Measurements from ENCODE around the gene ATP8B1. TPM values are rescaled to one million over a fixed set of nuclear protein-coding genes. Genes with fewer than 3 reads are reported as not detected.
"Not testable (repeated sequence)": the region's sequence is repeated elsewhere in the genome, so short reads cannot be mapped to it uniquely, and the experiment has no call there.

The ATP8B1 gene
- 10 to 100 TPM; 17.4 to 26.2 (median 23.4) TPM for total RNA-seq

- Histone ChIP-seq H3K4me1 (peaks cover 3 to 69% (median 14%) of the 10 kb centered on the region in 3 donors), H3K36me3 (no peaks in the 10 kb centered on the region), H3K27me3 (no peaks in the 10 kb centered on the region), H3K9me3 (no peaks in the 10 kb centered on the region), H3K27ac (peak within 1 kb of the TSS; percentile 66 to 95 (median 94)), H3K4me3 (peak within 1 kb of the TSS; percentile 59 to 74)
- 9 to 14% methylated on average over 6 to 8 of the region's 77 CpGs for WGBS, 2 donors (ENCODE audit: low coverage in 1 of 2)
- ATAC-seq, result peak; percentile 82
- TF ChIP-seq POLR2A (IDR thresholded peaks at IDR 0.05) (peak in 1 of 2 donors; percentile 54), POLR2AphosphoS5 (IDR thresholded peaks at IDR 0.05) (peak; percentile 80), EP300 (IDR thresholded peaks at IDR 0.05) (no peak), CTCF (IDR thresholded peaks at IDR 0.05) (peak in 1 of 4 experiments; percentile 40)
Observed at GRCh38 chr18:57803103-57803969, at the start of gene ATP8B1. Gene ATP8B1, minus strand, starts transcription at chr18:57803315. Its CDS starts 71,508 bp downstream, at chr18:57731807.

- no peak for ATAC-seq
- Histone ChIP-seq H3K36me3 (no peaks in the 10 kb centered on the region), H3K9me3 (peaks cover 0 to 7% (median 0%) of the 10 kb centered on the region in 3 donors), H3K4me1 (no peaks in the 10 kb centered on the region), H3K27me3 (no peaks in the 10 kb centered on the region), H3K4me3 (no peak overlapping the region), H3K27ac (no peak overlapping the region)
- TF ChIP-seq POLR2A (IDR thresholded peaks at IDR 0.05) (no peak), POLR2AphosphoS5 (IDR thresholded peaks at IDR 0.05) (no peak), EP300 (IDR thresholded peaks at IDR 0.05) (no peak), CTCF (IDR thresholded peaks at IDR 0.05) (no peak)
- 52 to 72% methylated on average over 2 to 3 of the region's 3 CpGs for WGBS, 2 donors (ENCODE audit: low coverage in 1 of 2)
Observed at GRCh38 chr18:57850063-57850462, 46.9 kb upstream of the ATP8B1 start.

GRCh38 chr18:57848374-57848773, 45.3 kb upstream of the ATP8B1 start:
- 100% methylated on average over 1 of the region's 1 CpG; no CpG with 5 or more reads in 1 of the 2 donors for WGBS, 2 donors (ENCODE audit: low coverage in 1 of 2)
- ATAC-seq, H3K27ac ChIP-seq: not testable (repeated sequence)

GRCh38 chr18:57847431-57847830, 44.3 kb upstream of the ATP8B1 start:
- not testable (repeated sequence) for H3K4me1 ChIP-seq, ATAC-seq, H3K4me3 ChIP-seq, H3K9me3 ChIP-seq, H3K27ac ChIP-seq, H3K36me3 ChIP-seq, H3K27me3 ChIP-seq
- 89% methylated on average over 2 of the region's 2 CpGs; no CpG with 5 or more reads in 1 of the 2 donors for WGBS, 2 donors (ENCODE audit: low coverage in 1 of 2)

More at GRCh38 chr18:57848374-57848773, 45.3 kb upstream of the ATP8B1 start:
- H3K9me3 ChIP-seq, H3K4me3 ChIP-seq, H3K27me3 ChIP-seq, H3K36me3 ChIP-seq, H3K4me1 ChIP-seq: not testable (repeated sequence)

GRCh38 chr18:57846258-57846657, 43.1 kb upstream of the ATP8B1 start:
- TF ChIP-seq EP300 (IDR thresholded peaks at IDR 0.05), result no peak
- TF ChIP-seq POLR2A (IDR thresholded peaks at IDR 0.05), result no peak
- Histone ChIP-seq H3K36me3 (no peaks in the 10 kb centered on the region), H3K4me3 (no peak overlapping the region), H3K4me1 (no peaks in the 10 kb centered on the region), H3K27ac (no peak overlapping the region), H3K27me3 (no peaks in the 10 kb centered on the region), H3K9me3 (peaks cover 0 to 7% (median 0%) of the 10 kb centered on the region in 3 donors)
- 22% methylated on average over 1 of the region's 1 CpG; no CpG with 5 or more reads in 1 of the 2 donors for WGBS, 2 donors (ENCODE audit: low coverage in 1 of 2)
- ATAC-seq, result no peak

- Histone ChIP-seq H3K9me3 (peaks cover 0 to 7% (median 0%) of the 10 kb centered on the region in 3 donors), H3K36me3 (no peaks in the 10 kb centered on the region), H3K27ac (no peak overlapping the region), H3K4me3 (no peak overlapping the region), H3K4me1 (no peaks in the 10 kb centered on the region), H3K27me3 (no peaks in the 10 kb centered on the region)
- TF ChIP-seq CTCF (IDR thresholded peaks at IDR 0.05), result no peak
- no peak for TF ChIP-seq POLR2A (IDR thresholded peaks at IDR 0.05)
- 65 to 67% methylated on average over 3 of the region's 3 CpGs for WGBS, 2 donors (ENCODE audit: low coverage in 1 of 2)
- no peak for ATAC-seq
Observed at GRCh38 chr18:57845605-57846074, 42.5 kb upstream of the ATP8B1 start.
